K562 (cell line): ENCODE measurements around the gene MARK4. TPM values are rescaled to one million over a fixed set of nuclear protein-coding genes. Genes with fewer than 3 reads are reported as not detected.

ENCODE experiments used
- ATF3 ChIP-seq, 2 experiments: fragments of 450-650 bp in 1 of 2; sonication (generic) in 1 of 2; formaldehyde crosslinking in 1 of 2; IDR thresholded peaks in 1 of 2; conservative IDR thresholded peaks in 1 of 2; 2 replicates each; pipeline versions ENCODE4 v1.6.1 to v1.8.1; 2016 to 2023; ENCODE audit warnings: mild to moderate bottlenecking in 2 of 2, moderate library complexity in 2 of 2, inconsistent platforms in 1 of 2, missing genetic modification reagents in 1 of 2
- CEBPB ChIP-seq: fragments of 450-650 bp; IDR thresholded peaks from 2 replicates; pipeline ENCODE4 v1.6.1; 2016; ENCODE audit warnings: missing genetic modification characterization, missing compliant biosample characterization
- CEBPG ChIP-seq, 3 experiments: fragments of 200-800 bp in 1 of 3; sonication (Bioruptor generic) in 1 of 3; sonication (generic) in 1 of 3; formaldehyde crosslinking in 1 of 3; IDR thresholded peaks in 2 of 3; conservative IDR thresholded peaks in 1 of 3; 2 replicates each; pipeline versions ENCODE4 v1.6.1 to v1.8.0; 2016 to 2022; ENCODE audit warnings: missing compliant biosample characterization in 2 of 3, missing genetic modification characterization in 2 of 3, mild to moderate bottlenecking in 1 of 3, missing genetic modification reagents in 1 of 3
- CREB5 ChIP-seq: fragments of 250-450 bp; sonication (Bioruptor Pico); IDR thresholded peaks from 2 replicates; pipeline ENCODE4 v1.5.0; 2020; ENCODE audit warnings: mild to moderate bottlenecking
- CUX1 ChIP-seq: fragments of 200-800 bp; sonication (Bioruptor generic); IDR thresholded peaks from 2 replicates; pipeline ENCODE4 v1.6.1; 2016; ENCODE audit warnings: missing genetic modification characterization, missing compliant biosample characterization
- E2F1 ChIP-seq: sonication (generic); formaldehyde crosslinking; IDR thresholded peaks from 2 replicates; pipeline ENCODE4 v1.8.1; 2023; ENCODE audit warnings: mild to moderate bottlenecking, missing genetic modification reagents, moderate library complexity
- FOXJ3 ChIP-seq: sonication (generic); formaldehyde crosslinking; IDR thresholded peaks from 2 replicates; pipeline ENCODE4 v1.4.0; 2020; ENCODE audit warnings: mild to moderate bottlenecking, missing genetic modification reagents
- JUND ChIP-seq, 2 experiments: IDR thresholded peaks; 2 replicates in 1 of 2; 3 replicates in 1 of 2; pipeline ENCODE4 v1.6.1; 2011; ENCODE audit warnings: borderline replicate concordance in 2 of 2, low read depth in 2 of 2, low read length in 2 of 2, improper control_type of control experiment in 1 of 2, missing biosample characterization in 1 of 2, missing genetic modification characterization in 1 of 2, missing genetic modification reagents in 1 of 2
- KDM1A ChIP-seq, 2 experiments: fragments of 450-650 bp; IDR thresholded peaks; 2 replicates each; pipeline ENCODE4 v1.6.1; 2016; ENCODE audit warnings: mild to moderate bottlenecking in 2 of 2
- MXD1 ChIP-seq: fragments of 250-450 bp; sonication (Bioruptor Pico); IDR thresholded peaks from 2 replicates; pipeline ENCODE4 v1.8.0; 2021; ENCODE audit warnings: borderline replicate concordance, mild to moderate bottlenecking, moderate library complexity; ENCODE audit not compliant: poor library complexity, severe bottlenecking
- PCBP1 ChIP-seq: fragments of 200-400 bp; formaldehyde crosslinking; IDR thresholded peaks from 2 replicates; pipeline ENCODE4 v1.6.1; 2018; ENCODE audit warnings: mild to moderate bottlenecking, low read depth, low read length; ENCODE audit not compliant: poor library complexity, severe bottlenecking
- TFE3 ChIP-seq: fragments of 450-650 bp; formaldehyde crosslinking; IDR thresholded peaks from 2 replicates; pipeline ENCODE4 v1.4.0; 2020; ENCODE audit warnings: mild to moderate bottlenecking, mixed read lengths
- ZNF507 ChIP-seq: conservative IDR thresholded peaks from 2 replicates; pipeline ENCODE4 v1.6.1; 2017; ENCODE audit warnings: missing genetic modification characterization, missing compliant biosample characterization
- ZNF707 ChIP-seq: fragments of 250-450 bp; sonication (Bioruptor Pico); conservative IDR thresholded peaks from 2 replicates; pipeline ENCODE4 v1.8.0; 2022; ENCODE audit warnings: inconsistent platforms, mild to moderate bottlenecking, moderate library complexity
- polyA plus RNA-seq, 8 experiments: library from polyadenylated mRNA; depleted of rRNA in 4 of 8; stranded (reverse) in 5 of 8; unstranded in 3 of 8; fragments of >200 nt; fragmentation: Nextera tagmentation in 2 of 8; fragmentation: Illumina TruSeq in 1 of 8; extraction: Ambion mirVana in 2 of 8; extraction: Trizol in 1 of 8; gene quantifications; 2 replicates each; pipeline versions ENCODE4 v1.2.1 to v1.2.3, GENCODE V29; 2011 to 2014; ENCODE audit warnings: inconsistent platforms in 1 of 8, missing spikeins in 1 of 8
- total RNA-seq, 7 experiments: library from RNA; depleted of rRNA in 6 of 7; stranded (reverse); fragments of >200 nt in 6 of 7; fragmentation: Illumina TruSeq in 2 of 7; extraction: Trizol in 2 of 7; gene quantifications; 2 replicates each; pipeline versions ENCODE4 v1.2.1 to v1.2.3, GENCODE V29; 2011 to 2021; ENCODE audit warnings: low replicate concordance in 1 of 7

The MARK4 gene
- total and polyA plus RNA-seq, 9 of the 15 experiments (the other 6 are each of a cell fraction or from before 2014, with no cell fraction given): 0.52 to 29.4 (median 8.6) TPM

GRCh38 chr19:45205810-45206209 lies 45.3 kb upstream of the MARK4 start (continued):
- TF ChIP-seq CUX1 (CRISPR knock-in tag) (no peak), CEBPG (CRISPR knock-in tag; IDR thresholded peaks at IDR 0.05) (no peak), CEBPG (tag; conservative IDR thresholded peaks at IDR 0.05 in 1 of 2, IDR thresholded peaks at IDR 0.05 in 1 of 2) (peak in 1 of 2 experiments; percentile 57; a peak in 1 of 4 replicates), JUND (IDR thresholded peaks at IDR 0.05; ENCODE audit: borderline replicate concordance, low read depth, low read length) (peak; percentile 36; the same call in 1 of the 2 replicates), JUND (tag; IDR thresholded peaks at IDR 0.05; ENCODE audit: borderline replicate concordance, low read depth, low read length) (no peak; the same call in 2 of the 3 replicates), FOXJ3 (CRISPR knock-in tag) (no peak), ZNF507 (tag) (no peak), PCBP1 (no peak), CREB5 (CRISPR knock-in tag) (no peak), E2F1 (CRISPR knock-in tag) (no peak), TFE3 (no peak), CEBPB (tag) (0 out of 2 replicates have a peak, but pooled peaks have one; percentile 17), MXD1 (no peak), KDM1A (IDR thresholded peaks at IDR 0.05) (peak; percentile 44 to 56; a peak in 3 of 4 replicates), ZNF707 (CRISPR knock-in tag) (no peak), ATF3 (IDR thresholded peaks at IDR 0.05) (peak; percentile 25; the same call in 1 of the 2 replicates), ATF3 (CRISPR knock-in tag; conservative IDR thresholded peaks at IDR 0.05) (no peak)
